ENCODE measurements around the gene PEDS1. TPM values are rescaled to one million over a fixed set of nuclear protein-coding genes. Genes with fewer than 3 reads are reported as not detected.

The PEDS1 gene
- total and polyA plus RNA-seq, 2 of the 13 experiments (the other 11 are each of a cell fraction or from before 2014, with no cell fraction given) = 30.5 to 93.9 TPM

GRCh38 chr20:50190251-50191064, 36.9 kb upstream of the PEDS1 start, which contains the start of gene CEBPB (continued):
- TF ChIP-seq NFYC (CRISPR knock-in tag; IDR thresholded peaks at IDR 0.05) (peak; percentile 28; the same call in 1 of the 2 replicates), KLF15 (CRISPR knock-in tag; IDR thresholded peaks at IDR 0.05; ENCODE audit: borderline replicate concordance) (peak; percentile 82; the same call in 1 of the 2 replicates), ZNF550 (CRISPR knock-in tag; IDR thresholded peaks at IDR 0.05; ENCODE audit: borderline replicate concordance) (peak; percentile 50; the same call in 1 of the 2 replicates), ZNF468 (CRISPR knock-in tag; IDR thresholded peaks at IDR 0.05) (0 out of 2 replicates have a peak, but pooled peaks have one; percentile 45), ZNF280D (CRISPR knock-in tag; IDR thresholded peaks at IDR 0.05) (peak; percentile 22; the same call in 1 of the 2 replicates), AGO1 (IDR thresholded peaks at IDR 0.05; ENCODE audit: low read depth, low read length, poor library complexity, severe bottlenecking) (peak; percentile 83), ATF7-NPFF (CRISPR knock-in tag; IDR thresholded peaks at IDR 0.05; ENCODE audit: low read depth) (peak; percentile 99), ZNF629 (CRISPR knock-in tag; conservative IDR thresholded peaks at IDR 0.05) (peak; percentile 63), EEA1 (CRISPR knock-in tag; IDR thresholded peaks at IDR 0.05; ENCODE audit: borderline replicate concordance) (peak; percentile 42; the same call in 1 of the 2 replicates), ZNF512B (CRISPR knock-in tag; IDR thresholded peaks at IDR 0.05; ENCODE audit: borderline replicate concordance) (peak; percentile 11; the same call in 1 of the 2 replicates), ZNF563 (CRISPR knock-in tag; IDR thresholded peaks at IDR 0.05) (no peak; the same call in 1 of the 2 replicates), ZFX (CRISPR knock-in tag; IDR thresholded peaks at IDR 0.05; ENCODE audit: low read depth) (peak; percentile 86), MXD4 (CRISPR knock-in tag; IDR thresholded peaks at IDR 0.05) (peak; percentile 94), ZNF709 (CRISPR knock-in tag; IDR thresholded peaks at IDR 0.05) (no peak), ZNF615 (CRISPR knock-in tag; IDR thresholded peaks at IDR 0.05; ENCODE audit: borderline replicate concordance) (no peak), ZNF142 (CRISPR knock-in tag; IDR thresholded peaks at IDR 0.05) (peak; percentile 91)

Measured in HepG2 (cell line).